HepG2 (cell line): ENCODE results near the gene ZBTB46. TPM values are rescaled to one million over a fixed set of nuclear protein-coding genes. Genes with fewer than 3 reads are reported as not detected.

Experiments
- ATF7 ChIP-seq, 2 experiments: fragments of 450-650 bp in 1 of 2; sonication (generic) in 1 of 2; formaldehyde crosslinking in 1 of 2; IDR thresholded peaks; 2 replicates each; pipeline versions ENCODE4 v1.4.0 to v1.6.1; 2016 to 2020; ENCODE audit warnings: antibody characterized with exemption in 1 of 2, mild to moderate bottlenecking in 1 of 2, missing genetic modification reagents in 1 of 2
- CHCHD3 ChIP-seq: sonication (generic); formaldehyde crosslinking; IDR thresholded peaks from 2 replicates; pipeline ENCODE4 v1.8.0; 2022; ENCODE audit warnings: mild to moderate bottlenecking, missing genetic modification reagents, moderate library complexity
- MAFF ChIP-seq: IDR thresholded peaks from 2 replicates; pipeline ENCODE4 v1.6.1; 2011; ENCODE audit warnings: low read depth, low read length, improper control_type of control experiment
- NFE2L1 ChIP-seq: sonication (generic); formaldehyde crosslinking; IDR thresholded peaks from 2 replicates; pipeline ENCODE4 v1.4.0; 2020; ENCODE audit warnings: missing genetic modification reagents, mild to moderate bottlenecking, borderline replicate concordance
- NFE2L2 ChIP-seq: fragments of 150-350 bp; IDR thresholded peaks from 2 replicates; pipeline ENCODE4 v1.6.1; 2014; ENCODE audit warnings: low read length
- POGZ ChIP-seq: sonication (generic); formaldehyde crosslinking; IDR thresholded peaks from 2 replicates; pipeline ENCODE4 v1.4.0; 2020; ENCODE audit warnings: mild to moderate bottlenecking, missing genetic modification reagents
- SP140L ChIP-seq: sonication (generic); formaldehyde crosslinking; IDR thresholded peaks from 2 replicates; pipeline ENCODE4 v1.4.0; 2020; ENCODE audit warnings: missing genetic modification reagents, borderline replicate concordance
- ZFP41 ChIP-seq: sonication (generic); formaldehyde crosslinking; IDR thresholded peaks from 2 replicates; pipeline ENCODE4 v1.4.0; 2020; ENCODE audit warnings: mild to moderate bottlenecking, missing genetic modification reagents, borderline replicate concordance
- ZNF382 ChIP-seq: sonication (generic); formaldehyde crosslinking; IDR thresholded peaks from 2 replicates; pipeline ENCODE4 v1.5.0; 2020; ENCODE audit warnings: missing genetic modification reagents, mild to moderate bottlenecking, borderline replicate concordance
- ZNF7 ChIP-seq: IDR thresholded peaks from 2 replicates; pipeline ENCODE4 v1.6.1; 2016; ENCODE audit warnings: missing biosample characterization, missing genetic modification reagents
- ZNF891 ChIP-seq: sonication (generic); formaldehyde crosslinking; IDR thresholded peaks from 2 replicates; pipeline ENCODE4 v1.5.0; 2020; ENCODE audit warnings: mild to moderate bottlenecking, missing genetic modification reagents
- ZSCAN22 ChIP-seq: sonication (generic); formaldehyde crosslinking; IDR thresholded peaks from 2 replicates; pipeline ENCODE4 v1.4.0; 2020; ENCODE audit warnings: mild to moderate bottlenecking, missing genetic modification reagents
- ZSCAN30 ChIP-seq: sonication (generic); formaldehyde crosslinking; IDR thresholded peaks from 2 replicates; pipeline ENCODE4 v1.5.0; 2020; ENCODE audit warnings: mild to moderate bottlenecking, missing genetic modification reagents
- polyA plus RNA-seq, 8 experiments: library from polyadenylated mRNA; depleted of rRNA in 3 of 8; stranded (reverse) in 7 of 8; unstranded in 1 of 8; fragments of >200 nt; fragmentation: Illumina TruSeq in 4 of 8; extraction: Trizol in 4 of 8; gene quantifications; 2 replicates each; pipeline versions ENCODE4 v1.2.1 to v1.2.3, GENCODE V29; 2011 to 2016; ENCODE audit warnings: low read depth in 4 of 8, missing spikeins in 1 of 8, mixed read lengths in 1 of 8; ENCODE audit not compliant: insufficient read depth in 1 of 8
- total RNA-seq, 5 experiments: library from RNA; depleted of rRNA; stranded (reverse); fragments of >200 nt; fragmentation: Illumina TruSeq; extraction: Trizol; gene quantifications; 2 replicates each; pipeline ENCODE4 v1.2.3, GENCODE V29; 2016; ENCODE audit warnings: low read depth in 1 of 5
- TF ChIP-seq, protein P1 (sequence below): sonication (generic); formaldehyde crosslinking; IDR thresholded peaks from 2 replicates; pipeline ENCODE4 v1.8.0; 2022; ENCODE audit warnings: missing genetic modification reagents, mild to moderate bottlenecking, borderline replicate concordance
- TF ChIP-seq, protein P2 (sequence below): sonication (generic); formaldehyde crosslinking; IDR thresholded peaks from 2 replicates; pipeline ENCODE4 v1.5.1; 2020; ENCODE audit warnings: mild to moderate bottlenecking, missing genetic modification reagents, moderate library complexity
- TF ChIP-seq, protein P3 (sequence below): sonication (generic); formaldehyde crosslinking; conservative IDR thresholded peaks from 2 replicates; pipeline ENCODE4 v1.8.0; 2022; ENCODE audit warnings: low read depth, missing genetic modification reagents
- TF ChIP-seq, protein P4 (sequence below): fragments of 450-650 bp; IDR thresholded peaks from 2 replicates; pipeline ENCODE4 v1.6.1; 2016
- TF ChIP-seq, protein P5 (sequence below): sonication (generic); formaldehyde crosslinking; IDR thresholded peaks from 2 replicates; pipeline ENCODE4 v1.4.0; 2020; ENCODE audit warnings: mild to moderate bottlenecking, missing genetic modification reagents, borderline replicate concordance
- TF ChIP-seq, protein P6 (sequence below): sonication (generic); formaldehyde crosslinking; IDR thresholded peaks from 2 replicates; pipeline ENCODE4 v1.5.0; 2020; ENCODE audit warnings: missing genetic modification reagents, mild to moderate bottlenecking, borderline replicate concordance

The ZBTB46 gene
- total and polyA plus RNA-seq, 2 of the 13 experiments (the other 11 are each of a cell fraction or from before 2014, with no cell fraction given), result 1.6 to 13.5 TPM

DNA sequence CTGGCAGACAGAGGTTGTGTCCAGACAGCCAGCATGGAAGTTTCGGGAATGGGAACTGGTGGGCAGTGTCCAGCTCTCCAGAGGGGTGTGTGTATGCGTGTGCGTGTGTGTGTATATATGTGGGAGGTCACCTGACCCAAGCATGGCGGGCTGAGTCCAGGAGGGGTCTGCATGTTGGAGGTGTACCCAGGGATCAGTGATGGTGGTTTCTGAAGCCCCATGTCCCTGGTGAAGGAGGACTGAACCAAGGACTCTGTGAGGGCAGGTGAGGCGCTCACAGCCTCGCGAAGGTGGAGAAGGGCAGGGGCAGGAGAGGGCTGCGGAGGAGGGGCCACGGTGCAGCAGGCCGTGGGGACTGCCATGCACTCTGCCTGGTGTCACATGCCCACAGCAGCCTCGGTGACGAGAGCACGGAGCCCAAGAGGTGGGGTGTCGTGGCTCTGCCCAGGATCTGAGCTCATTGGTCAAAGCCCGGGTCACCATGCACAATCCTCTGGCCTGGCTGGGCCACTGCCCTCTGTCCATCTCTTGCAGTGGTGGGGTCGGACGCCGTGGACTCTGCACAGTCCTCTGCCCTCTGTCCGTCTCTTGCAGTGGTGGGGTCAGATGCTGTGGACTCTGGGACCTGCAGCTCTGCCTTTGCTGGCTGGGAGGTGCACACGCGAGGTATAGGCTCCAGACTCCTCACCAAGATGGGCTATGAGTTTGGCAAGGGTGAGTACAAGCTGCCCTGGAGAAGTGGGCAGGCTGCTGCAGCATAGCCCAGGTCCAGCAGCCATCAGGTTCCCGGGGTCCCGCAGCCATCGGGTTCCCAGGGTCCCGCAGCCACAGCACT, 96.7 kb downstream of the ZBTB46 start (continued):
- TF ChIP-seq NFE2L1 (CRISPR knock-in tag), result peak; percentile 0; the same call in 1 of the 2 replicates
- no peak; the same call in 1 of the 2 replicates for TF ChIP-seq MAFF
- TF ChIP-seq ZSCAN22 (CRISPR knock-in tag), result peak; percentile 96
- TF ChIP-seq, protein P1, sequence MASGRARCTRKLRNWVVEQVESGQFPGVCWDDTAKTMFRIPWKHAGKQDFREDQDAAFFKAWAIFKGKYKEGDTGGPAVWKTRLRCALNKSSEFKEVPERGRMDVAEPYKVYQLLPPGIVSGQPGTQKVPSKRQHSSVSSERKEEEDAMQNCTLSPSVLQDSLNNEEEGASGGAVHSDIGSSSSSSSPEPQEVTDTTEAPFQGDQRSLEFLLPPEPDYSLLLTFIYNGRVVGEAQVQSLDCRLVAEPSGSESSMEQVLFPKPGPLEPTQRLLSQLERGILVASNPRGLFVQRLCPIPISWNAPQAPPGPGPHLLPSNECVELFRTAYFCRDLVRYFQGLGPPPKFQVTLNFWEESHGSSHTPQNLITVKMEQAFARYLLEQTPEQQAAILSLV (CRISPR knock-in tag), result no peak
- TF ChIP-seq CHCHD3 (CRISPR knock-in tag), result no peak
- TF ChIP-seq ZFP41 (CRISPR knock-in tag), result no peak
- no peak for TF ChIP-seq ZNF891
- TF ChIP-seq, protein P2, sequence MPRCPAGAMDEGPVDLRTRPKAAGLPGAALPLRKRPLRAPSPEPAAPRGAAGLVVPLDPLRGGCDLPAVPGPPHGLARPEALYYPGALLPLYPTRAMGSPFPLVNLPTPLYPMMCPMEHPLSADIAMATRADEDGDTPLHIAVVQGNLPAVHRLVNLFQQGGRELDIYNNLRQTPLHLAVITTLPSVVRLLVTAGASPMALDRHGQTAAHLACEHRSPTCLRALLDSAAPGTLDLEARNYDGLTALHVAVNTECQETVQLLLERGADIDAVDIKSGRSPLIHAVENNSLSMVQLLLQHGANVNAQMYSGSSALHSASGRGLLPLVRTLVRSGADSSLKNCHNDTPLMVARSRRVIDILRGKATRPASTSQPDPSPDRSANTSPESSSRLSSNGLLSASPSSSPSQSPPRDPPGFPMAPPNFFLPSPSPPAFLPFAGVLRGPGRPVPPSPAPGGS (CRISPR knock-in tag), result no peak
- TF ChIP-seq, protein P3, sequence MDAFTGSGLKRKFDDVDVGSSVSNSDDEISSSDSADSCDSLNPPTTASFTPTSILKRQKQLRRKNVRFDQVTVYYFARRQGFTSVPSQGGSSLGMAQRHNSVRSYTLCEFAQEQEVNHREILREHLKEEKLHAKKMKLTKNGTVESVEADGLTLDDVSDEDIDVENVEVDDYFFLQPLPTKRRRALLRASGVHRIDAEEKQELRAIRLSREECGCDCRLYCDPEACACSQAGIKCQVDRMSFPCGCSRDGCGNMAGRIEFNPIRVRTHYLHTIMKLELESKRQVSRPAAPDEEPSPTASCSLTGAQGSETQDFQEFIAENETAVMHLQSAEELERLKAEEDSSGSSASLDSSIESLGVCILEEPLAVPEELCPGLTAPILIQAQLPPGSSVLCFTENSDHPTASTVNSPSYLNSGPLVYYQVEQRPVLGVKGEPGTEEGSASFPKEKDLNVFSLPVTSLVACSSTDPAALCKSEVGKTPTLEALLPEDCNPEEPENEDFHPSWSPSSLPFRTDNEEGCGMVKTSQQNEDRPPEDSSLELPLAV (CRISPR knock-in tag), result no peak
- no peak for TF ChIP-seq SP140L (CRISPR knock-in tag)
- TF ChIP-seq POGZ, result 0 out of 2 replicates have a peak, but pooled peaks have one; percentile 54
- no peak for TF ChIP-seq ATF7 (IDR thresholded peaks at IDR 0.05)
- TF ChIP-seq ATF7 (CRISPR knock-in tag; IDR thresholded peaks at IDR 0.05), result 0 out of 2 replicates have a peak, but pooled peaks have one; percentile 27
- TF ChIP-seq, protein P4, sequence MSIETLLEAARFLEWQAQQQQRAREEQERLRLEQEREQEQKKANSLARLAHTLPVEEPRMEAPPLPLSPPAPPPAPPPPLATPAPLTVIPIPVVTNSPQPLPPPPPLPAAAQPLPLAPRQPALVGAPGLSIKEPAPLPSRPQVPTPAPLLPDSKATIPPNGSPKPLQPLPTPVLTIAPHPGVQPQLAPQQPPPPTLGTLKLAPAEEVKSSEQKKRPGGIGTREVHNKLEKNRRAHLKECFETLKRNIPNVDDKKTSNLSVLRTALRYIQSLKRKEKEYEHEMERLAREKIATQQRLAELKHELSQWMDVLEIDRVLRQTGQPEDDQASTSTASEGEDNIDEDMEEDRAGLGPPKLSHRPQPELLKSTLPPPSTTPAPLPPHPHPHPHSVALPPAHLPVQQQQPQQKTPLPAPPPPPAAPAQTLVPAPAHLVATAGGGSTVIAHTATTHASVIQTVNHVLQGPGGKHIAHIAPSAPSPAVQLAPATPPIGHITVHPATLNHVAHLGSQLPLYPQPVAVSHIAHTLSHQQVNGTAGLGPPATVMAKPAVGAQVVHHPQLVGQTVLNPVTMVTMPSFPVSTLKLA, result no peak
- no peak for TF ChIP-seq ZNF7 (CRISPR knock-in tag)
- TF ChIP-seq ZSCAN30 (CRISPR knock-in tag), result no peak
- TF ChIP-seq, protein P5, sequence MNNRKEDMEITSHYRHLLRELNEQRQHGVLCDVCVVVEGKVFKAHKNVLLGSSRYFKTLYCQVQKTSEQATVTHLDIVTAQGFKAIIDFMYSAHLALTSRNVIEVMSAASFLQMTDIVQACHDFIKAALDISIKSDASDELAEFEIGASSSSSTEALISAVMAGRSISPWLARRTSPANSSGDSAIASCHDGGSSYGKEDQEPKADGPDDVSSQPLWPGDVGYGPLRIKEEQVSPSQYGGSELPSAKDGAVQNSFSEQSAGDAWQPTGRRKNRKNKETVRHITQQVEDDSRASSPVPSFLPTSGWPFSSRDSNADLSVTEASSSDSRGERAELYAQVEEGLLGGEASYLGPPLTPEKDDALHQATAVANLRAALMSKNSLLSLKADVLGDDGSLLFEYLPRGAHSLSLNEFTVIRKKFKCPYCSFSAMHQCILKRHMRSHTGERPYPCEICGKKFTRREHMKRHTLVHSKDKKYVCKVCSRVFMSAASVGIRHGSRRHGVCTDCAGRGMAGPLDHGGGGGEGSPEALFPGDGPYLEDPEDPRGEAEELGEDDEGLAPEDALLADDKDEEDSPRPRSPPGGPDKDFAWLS (CRISPR knock-in tag), result no peak
- TF ChIP-seq ZNF382, result no peak
- TF ChIP-seq, protein P6, sequence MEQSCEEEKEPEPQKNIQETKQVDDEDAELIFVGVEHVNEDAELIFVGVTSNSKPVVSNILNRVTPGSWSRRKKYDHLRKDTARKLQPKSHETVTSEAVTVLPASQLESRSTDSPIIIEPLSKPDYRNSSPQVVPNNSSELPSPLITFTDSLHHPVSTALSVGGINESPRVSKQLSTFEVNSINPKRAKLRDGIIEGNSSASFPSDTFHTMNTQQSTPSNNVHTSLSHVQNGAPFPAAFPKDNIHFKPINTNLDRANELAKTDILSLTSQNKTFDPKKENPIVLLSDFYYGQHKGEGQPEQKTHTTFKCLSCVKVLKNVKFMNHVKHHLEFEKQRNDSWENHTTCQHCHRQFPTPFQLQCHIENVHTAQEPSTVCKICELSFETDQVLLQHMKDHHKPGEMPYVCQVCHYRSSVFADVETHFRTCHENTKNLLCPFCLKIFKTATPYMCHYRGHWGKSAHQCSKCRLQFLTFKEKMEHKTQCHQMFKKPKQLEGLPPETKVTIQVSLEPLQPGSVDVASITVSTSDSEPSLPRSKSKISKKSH (CRISPR knock-in tag), result no peak; the same call in 1 of the 2 replicates
- no peak for TF ChIP-seq NFE2L2
